ENCODE results near the gene LRRC14B.

LRRC14B gene

GRCh38 chr5:174876-175465, 16.3 kb upstream of the LRRC14B start:
- no peak for DNase-seq (ENCODE audit: low spot score)

- DNase-seq (ENCODE audit: low spot score): no peak
Observed at GRCh38 chr5:176296-176823, 14.9 kb upstream of the LRRC14B start.

GRCh38 chr5:178110-178509, 13.2 kb upstream of the LRRC14B start:
- no peak for DNase-seq (ENCODE audit: low spot score)

GRCh38 chr5:179401-179800, 11.9 kb upstream of the LRRC14B start:
- DNase-seq (ENCODE audit: low spot score): no peak

- no peak for DNase-seq (ENCODE audit: low spot score)
Observed at GRCh38 chr5:180286-180918, 10.9 kb upstream of the LRRC14B start.

- no peak for DNase-seq (ENCODE audit: low spot score)
Observed at GRCh38 chr5:181160-181559, 10.1 kb upstream of the LRRC14B start.

DNA sequence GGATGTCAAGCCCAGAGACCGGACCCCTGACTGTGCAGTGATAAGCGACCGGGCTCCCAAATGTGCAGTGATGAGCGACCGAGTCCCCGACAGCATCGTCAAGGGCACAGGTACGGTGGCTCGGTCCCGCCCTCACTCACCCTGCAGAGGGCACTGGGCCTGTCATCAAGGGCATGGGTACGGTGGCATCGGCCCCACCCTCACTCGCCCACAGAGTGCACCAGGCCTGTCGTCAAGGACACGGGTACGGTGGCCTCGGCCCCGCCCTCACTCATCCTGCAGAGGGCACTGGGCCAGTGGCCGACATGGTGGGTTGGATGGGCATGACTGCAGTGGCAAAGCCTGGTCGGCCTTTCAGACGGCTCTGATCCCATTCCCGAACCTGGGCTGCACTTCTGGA, 9.7 kb upstream of the LRRC14B start:
- no peak for DNase-seq (ENCODE audit: low spot score)

- DNase-seq (ENCODE audit: low spot score): no peak
Observed at GRCh38 chr5:182126-182525, 9.2 kb upstream of the LRRC14B start.

GRCh38 chr5:184471-184870, 6.8 kb upstream of the LRRC14B start:
- DNase-seq (ENCODE audit: low spot score): no peak

GRCh38 chr5:185095-186070, 5.9 kb upstream of the LRRC14B start:
- DNase-seq (ENCODE audit: low spot score): no peak

- DNase-seq (ENCODE audit: low spot score): no peak
Observed at GRCh38 chr5:186091-187041, 4.9 kb upstream of the LRRC14B start.

DNA sequence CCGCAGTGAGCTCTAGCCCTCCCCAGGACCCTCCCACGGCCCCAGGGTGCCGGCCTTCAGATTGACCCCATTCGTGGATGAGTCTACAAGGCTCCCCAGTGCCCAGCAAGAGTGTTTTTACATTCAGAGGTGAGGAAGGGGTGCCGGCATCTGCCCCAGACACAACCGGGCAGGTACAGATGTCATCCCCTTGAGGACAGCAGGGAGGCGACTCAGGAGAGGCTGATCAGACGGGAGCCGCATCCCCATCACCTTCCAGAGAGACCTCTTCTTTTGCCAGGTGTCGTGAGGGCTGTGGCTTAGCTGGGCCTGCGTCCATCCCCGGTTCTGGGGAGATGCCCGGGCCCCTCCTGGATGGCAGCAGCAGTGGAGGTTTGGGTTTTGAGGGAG, 4.3 kb upstream of the LRRC14B start:
- no peak for DNase-seq (ENCODE audit: low spot score)

GRCh38 chr5:187617-188451, 3.5 kb upstream of the LRRC14B start:
- DNase-seq (ENCODE audit: low spot score): no peak

DNA sequence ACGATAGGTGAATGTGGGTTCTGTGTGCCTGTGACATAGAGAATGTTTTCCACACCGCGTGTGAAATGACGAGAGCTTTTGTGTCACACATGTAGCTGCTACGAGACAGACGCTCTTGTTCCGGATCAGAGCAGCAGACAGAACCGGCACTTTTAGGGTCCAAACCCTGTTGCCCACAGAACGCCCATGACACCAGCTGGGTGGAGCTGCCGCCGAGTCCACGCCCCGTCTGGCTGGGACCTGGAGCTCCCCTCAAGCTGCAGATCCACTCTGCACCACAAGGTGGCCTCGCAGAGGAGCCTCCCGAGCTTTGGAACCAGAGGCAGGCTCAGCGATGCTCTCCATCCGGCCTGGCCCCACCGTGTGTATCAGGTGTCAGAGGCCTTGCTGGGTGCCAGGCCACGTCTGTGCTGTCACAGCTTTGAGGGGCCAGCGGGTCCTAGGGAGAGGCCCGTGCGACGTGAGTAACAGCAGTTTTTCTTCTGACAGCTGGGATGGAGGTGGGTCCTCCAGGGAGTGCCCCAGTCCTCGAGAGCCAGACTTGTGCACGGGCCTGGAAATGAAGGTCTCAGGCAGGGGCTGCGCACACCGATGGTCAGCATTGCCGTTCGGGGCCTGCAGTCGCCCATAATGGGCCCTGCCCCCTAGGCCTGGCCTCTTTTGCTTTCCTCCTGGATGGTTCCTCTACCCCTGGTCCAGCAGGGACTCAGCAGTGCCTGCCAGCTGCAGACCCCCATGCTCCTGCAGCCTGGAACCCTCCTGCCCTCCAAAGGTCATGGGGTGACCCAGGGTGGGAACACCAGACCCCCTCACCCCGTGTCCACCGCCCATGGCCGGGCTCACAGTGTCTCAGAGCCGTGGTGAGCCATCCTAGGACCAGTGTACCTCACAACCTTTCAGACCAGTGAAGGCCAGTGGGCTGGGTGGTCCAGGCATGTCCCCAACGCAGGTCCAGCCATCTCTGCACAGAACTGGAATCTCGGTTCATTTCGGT, 2.5 kb upstream of the LRRC14B start:
- DNase-seq (ENCODE audit: low spot score): peak; percentile 96

GRCh38 chr5:189486-189885, 1.8 kb upstream of the LRRC14B start:
- DNase-seq (ENCODE audit: low spot score): no peak

- DNase-seq (ENCODE audit: low spot score): no peak
Observed at GRCh38 chr5:189976-190365, 1.3 kb upstream of the LRRC14B start.

GRCh38 chr5:190366-191035, 794 bp upstream of the LRRC14B start:
- DNase-seq (ENCODE audit: low spot score): no peak

GRCh38 chr5:191949-192690, 825 bp downstream of the LRRC14B start:
- DNase-seq (ENCODE audit: low spot score): no peak
